ENCODE results near the gene CYB561. TPM values are rescaled to one million over a fixed set of nuclear protein-coding genes. Genes with fewer than 3 reads are reported as not detected.

Gene CYB561
- total and polyA plus RNA-seq, 2 of the 4 experiments (the other 2 are of a cell fraction): 2.5 to 3.0 TPM

DNA sequence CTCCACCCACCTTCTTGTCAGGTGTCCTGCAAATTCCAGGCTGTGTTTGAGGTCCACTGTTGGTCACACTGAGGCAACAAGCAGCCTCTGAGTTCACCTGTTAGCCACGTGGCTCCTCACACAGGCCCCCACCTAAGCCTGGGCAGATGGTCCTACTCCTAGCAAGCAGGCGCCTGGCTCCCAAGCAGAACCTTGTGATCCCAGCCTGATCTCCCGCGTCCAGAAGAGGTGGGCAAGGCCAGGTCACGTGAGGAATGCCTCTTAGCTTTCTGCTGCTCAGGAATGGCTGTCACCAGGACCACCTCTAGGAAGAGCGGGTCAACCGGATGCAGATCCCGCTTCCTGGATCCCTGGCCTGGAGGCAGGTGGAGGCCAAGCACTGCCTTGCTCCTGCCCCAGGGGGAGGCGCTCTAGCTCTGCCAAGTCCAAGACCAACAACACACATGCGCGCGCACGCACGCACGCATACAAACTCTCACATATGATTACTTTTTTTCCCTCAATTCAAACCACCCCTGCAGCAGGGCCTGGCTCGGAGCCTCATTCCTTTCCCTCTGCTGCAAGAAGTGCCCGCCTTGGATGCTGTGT, 9.5 kb downstream of the CYB561 start:
- Histone ChIP-seq H4K20me1 (ENCODE audit: insufficient read depth, low read length) (no peaks in the 10 kb centered on the region; the same call in 1 of the 2 replicates), H2AFZ (replicated peaks; ENCODE audit: low read length, poor library complexity) (no peak overlapping the region), H4K8ac (ENCODE audit: low read depth in 2 of 2, low read length in 2 of 2) (no peak overlapping the region), H4K91ac (ENCODE audit: insufficient read depth, low read depth, low read length) (no peak overlapping the region), H3K27me3 (ENCODE audit: control insufficient read depth, insufficient read depth, low read length) (no peaks in the 10 kb centered on the region), H3K27ac (ENCODE audit: insufficient read depth, low read length) (no peak overlapping the region), H3K4me3 (ENCODE audit: insufficient read depth, low read depth, low read length) (no peak overlapping the region), H3K23ac (ENCODE audit: low read depth, low read length) (no peak overlapping the region), H2BK20ac (ENCODE audit: low read depth, low read length) (no peak overlapping the region), H3K9me3 (ENCODE audit: control insufficient read depth, insufficient read depth, low read length) (no peaks in the 10 kb centered on the region), H2BK15ac (ENCODE audit: low read depth, low read length) (no peak overlapping the region), H3K36me3 (ENCODE audit: control insufficient read depth, insufficient read depth, low read length) (no peaks in the 10 kb centered on the region), H2BK120ac (ENCODE audit: low read depth, low read length) (no peak overlapping the region), H3K79me1 (ENCODE audit: low read depth in 1 of 2, low read length in 2 of 2) (no peaks in the 10 kb centered on the region), H4K5ac (ENCODE audit: low read depth, low read length) (no peak overlapping the region), H3K4me1 (ENCODE audit: control insufficient read depth, insufficient read depth, low read length) (peaks cover 27% of the 10 kb centered on the region), H2AK5ac (ENCODE audit: low read depth, low read length) (no peak overlapping the region), H3K14ac (replicated peaks; ENCODE audit: low read depth, low read length) (no peak overlapping the region), H3K9me1 (ENCODE audit: insufficient read depth, low read length) (peaks cover 17% of the 10 kb centered on the region), H2AK9ac (replicated peaks; ENCODE audit: low read depth, low read length, poor library complexity) (no peak overlapping the region), H3K18ac (ENCODE audit: low read depth, low read length) (no peak overlapping the region), H3K9ac (ENCODE audit: low read depth, low read length) (no peak overlapping the region), H3K4me2 (ENCODE audit: low read depth, low read length) (no peak overlapping the region), H2BK5ac (ENCODE audit: low read depth, low read length, poor library complexity, severe bottlenecking) (no peak overlapping the region), H3K4ac (ENCODE audit: low read depth, low read length) (no peak overlapping the region), H3K56ac (ENCODE audit: extremely low read depth, insufficient read depth, low read length) (no peak overlapping the region)
- DNase-seq (no peak), ATAC-seq (ENCODE audit: low read depth) (no peak)
- in situ Hi-C loops (cut with MboI; ENCODE audit: low sequenced_read_pairs) (no loop called here), intact Hi-C loops (cut with micrococcal nuclease) (no loop called here), dilution Hi-C loops (cut with HindIII; ENCODE audit: low sequenced_read_pairs, unreplicated experiment) (no loop called here)
- POLR2A ChIA-PET (ENCODE audit: unreplicated experiment): no interaction called here
- 0 out of 2 replicates have a peak, but pooled peaks have one; percentile 4 for TF ChIP-seq RAD21 (IDR thresholded peaks at IDR 0.05; ENCODE audit: low read length)
- TF ChIP-seq, protein P1, sequence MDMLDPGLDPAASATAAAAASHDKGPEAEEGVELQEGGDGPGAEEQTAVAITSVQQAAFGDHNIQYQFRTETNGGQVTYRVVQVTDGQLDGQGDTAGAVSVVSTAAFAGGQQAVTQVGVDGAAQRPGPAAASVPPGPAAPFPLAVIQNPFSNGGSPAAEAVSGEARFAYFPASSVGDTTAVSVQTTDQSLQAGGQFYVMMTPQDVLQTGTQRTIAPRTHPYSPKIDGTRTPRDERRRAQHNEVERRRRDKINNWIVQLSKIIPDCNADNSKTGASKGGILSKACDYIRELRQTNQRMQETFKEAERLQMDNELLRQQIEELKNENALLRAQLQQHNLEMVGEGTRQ (IDR thresholded peaks at IDR 0.05; ENCODE audit: low read depth, low read length): no peak
- BruUV-seq (replicated peaks): no TSS peak
- CTCF ChIA-PET: no interaction called here
- WGBS, 2 experiments (ENCODE audit: extremely low coverage in 2 of 2, insufficient read length in 1 of 2): 76% methylated on average over 7 of the region's 17 CpGs; no CpG with 5 or more reads in 1 of the 2 experiments

Measured in IMR-90 (cell line).